DND-41 (cell line): ENCODE data around the gene F13A1.

Experiments used
- ATAC-seq: fragments of 200-7000 bp; cut with Tn5 transposase; 3 replicates; pipeline ENCODE4 v1.9.1; 2021; ENCODE audit warnings: low read depth; ENCODE audit not compliant: insufficient read depth
- DNase-seq: peaks from one replicate; pipeline ENCODE4 v3.0.0-alpha.2; 2020
- H2AFZ ChIP-seq: 2 replicates; pipeline ENCODE4 v1.6.0; 2012; ENCODE audit warnings: low read depth, low read length
- H3K27ac ChIP-seq: 2 replicates; pipeline ENCODE4 v1.5.1; 2012; ENCODE audit warnings: low read length, inconsistent platforms
- H3K27me3 ChIP-seq: fragments of 200-600 bp; sonication (generic); 2 replicates; pipeline ENCODE4 v1.6.0; 2012; ENCODE audit warnings: low read length, mild to moderate bottlenecking, inconsistent platforms; ENCODE audit not compliant: insufficient read depth, poor library complexity
- H3K36me3 ChIP-seq: 2 replicates; pipeline ENCODE4 v1.5.1; 2012; ENCODE audit warnings: low read length, inconsistent platforms; ENCODE audit not compliant: insufficient read depth
- H3K4me1 ChIP-seq: 2 replicates; pipeline ENCODE4 v1.5.1; 2012; ENCODE audit warnings: mild to moderate bottlenecking, low read length; ENCODE audit not compliant: insufficient read depth
- H3K4me2 ChIP-seq: 2 replicates; pipeline ENCODE4 v1.6.0; 2012; ENCODE audit warnings: mild to moderate bottlenecking, moderate library complexity, low read length, inconsistent platforms; ENCODE audit not compliant: insufficient read depth
- H3K4me3 ChIP-seq, 2 experiments: fragments of 200-600 bp in 1 of 2; shearing (Covaris generic) in 1 of 2; 2 replicates each; pipeline ENCODE4 v1.5.1; 2012 to 2016; ENCODE audit warnings: inconsistent platforms in 2 of 2, low read length in 2 of 2, mild to moderate bottlenecking in 2 of 2, low read depth in 1 of 2, moderate library complexity in 1 of 2
- H3K79me2 ChIP-seq: 2 replicates; pipeline ENCODE4 v1.6.0; 2012; ENCODE audit warnings: low read length, inconsistent platforms; ENCODE audit not compliant: insufficient read depth
- H3K9ac ChIP-seq: 2 replicates; pipeline ENCODE4 v1.6.0; 2012; ENCODE audit warnings: low read depth, mild to moderate bottlenecking, inconsistent platforms, low read length, moderate library complexity
- H3K9me3 ChIP-seq: 2 replicates; pipeline ENCODE4 v1.5.1; 2012; ENCODE audit warnings: low read length, moderate library complexity, mild to moderate bottlenecking, inconsistent platforms; ENCODE audit not compliant: insufficient read depth, severe bottlenecking
- H4K20me1 ChIP-seq: 2 replicates; pipeline ENCODE4 v1.6.0; 2012; ENCODE audit warnings: low read length; ENCODE audit not compliant: insufficient read depth
- CTCF ChIP-seq: IDR thresholded peaks from 2 replicates; pipeline ENCODE4 v1.5.1; 2012; ENCODE audit warnings: borderline replicate concordance, low read length, moderate library complexity, mild to moderate bottlenecking; ENCODE audit not compliant: poor library complexity, severe bottlenecking; ENCODE audit errors: extremely low read depth
- EZH2 ChIP-seq: IDR thresholded peaks from 3 replicates; pipeline ENCODE4 v1.6.1; 2012; ENCODE audit warnings: borderline replicate concordance, low read depth, mild to moderate bottlenecking, moderate library complexity, low read length, inconsistent platforms; ENCODE audit not compliant: severe bottlenecking

F13A1 gene

GRCh38 chr6:6125495-6125894 lies 195.0 kb downstream of the F13A1 start:
- no peak for ATAC-seq

GRCh38 chr6:6123803-6124202 lies 196.7 kb downstream of the F13A1 start:
- H3K27ac ChIP-seq: no peak overlapping the region
- no peak overlapping the region for H3K4me2 ChIP-seq
- H3K9ac ChIP-seq: no peak overlapping the region
- H3K79me2 ChIP-seq: no peaks in the 10 kb centered on the region
- H4K20me1 ChIP-seq: no peaks in the 10 kb centered on the region
- H3K36me3 ChIP-seq: no peaks in the 10 kb centered on the region
- TF ChIP-seq EZH2 (no peak), CTCF (no peak)
- no peak overlapping the region for H2AFZ ChIP-seq
- H3K4me1 ChIP-seq: no peaks in the 10 kb centered on the region
- ATAC-seq (no peak), DNase-seq (no peak)
- no peak overlapping the region for H3K4me3 ChIP-seq
- H3K9me3 ChIP-seq: no peaks in the 10 kb centered on the region
- H3K27me3 ChIP-seq: peaks cover 2% of the 10 kb centered on the region

More at GRCh38 chr6:6125495-6125894, 195.0 kb downstream of the F13A1 start:
- Histone ChIP-seq H3K36me3 (no peaks in the 10 kb centered on the region), H4K20me1 (no peaks in the 10 kb centered on the region), H3K4me1 (no peaks in the 10 kb centered on the region), H2AFZ (no peak overlapping the region), H3K4me2 (no peak overlapping the region), H3K27ac (no peak overlapping the region), H3K9ac (no peak overlapping the region), H3K79me2 (no peaks in the 10 kb centered on the region), H3K27me3 (peaks cover 2% of the 10 kb centered on the region), H3K4me3 (no peak overlapping the region), H3K9me3 (no peaks in the 10 kb centered on the region)
- TF ChIP-seq CTCF (no peak), EZH2 (no peak)
- no peak for DNase-seq

- DNase-seq (no peak), ATAC-seq (no peak)
- Histone ChIP-seq H3K27ac (no peak overlapping the region), H3K9me3 (no peaks in the 10 kb centered on the region), H3K4me1 (no peaks in the 10 kb centered on the region), H3K79me2 (no peaks in the 10 kb centered on the region), H4K20me1 (no peaks in the 10 kb centered on the region), H3K9ac (no peak overlapping the region), H3K36me3 (no peaks in the 10 kb centered on the region), H3K4me2 (no peak overlapping the region), H2AFZ (no peak overlapping the region), H3K27me3 (no peaks in the 10 kb centered on the region), H3K4me3 (no peak overlapping the region)
- TF ChIP-seq CTCF: no peak
- no peak for TF ChIP-seq EZH2
Measured at GRCh38 chr6:6121943-6122342, 198.5 kb downstream of the F13A1 start.
